Adrenal gland (tissue), 5 donors: Measurements from ENCODE around the gene FCAR.
"Not testable (repeated sequence)": the region's sequence is repeated elsewhere in the genome, so short reads cannot be mapped to it uniquely, and the experiment has no call there.

ENCODE experiments used
- POLR2A ChIP-seq, 2 donors: fragments of 450-650 bp; IDR thresholded peaks; one replicate each; pipeline ENCODE4 v1.6.1; 2017; ENCODE audit warnings: antibody characterized with exemption in 2 of 2, mild to moderate bottlenecking in 2 of 2, moderate library complexity in 1 of 2
- TF ChIP-seq, protein P1 (sequence below), 6 experiments: fragments of 450-650 bp in 4 of 6; fragments of 200-600 bp in 2 of 6; sonication (generic) in 1 of 6; IDR thresholded peaks; 1 replicate in 5 of 6; 2 replicates in 1 of 6; pipeline versions ENCODE4 v1.5.1 to v1.8.0; 2016 to 2021; ENCODE audit warnings: antibody characterized with exemption in 6 of 6, mild to moderate bottlenecking in 2 of 6, moderate library complexity in 1 of 6
- donor health status: DM: no; HTN: no; CAD: no.

DNA sequence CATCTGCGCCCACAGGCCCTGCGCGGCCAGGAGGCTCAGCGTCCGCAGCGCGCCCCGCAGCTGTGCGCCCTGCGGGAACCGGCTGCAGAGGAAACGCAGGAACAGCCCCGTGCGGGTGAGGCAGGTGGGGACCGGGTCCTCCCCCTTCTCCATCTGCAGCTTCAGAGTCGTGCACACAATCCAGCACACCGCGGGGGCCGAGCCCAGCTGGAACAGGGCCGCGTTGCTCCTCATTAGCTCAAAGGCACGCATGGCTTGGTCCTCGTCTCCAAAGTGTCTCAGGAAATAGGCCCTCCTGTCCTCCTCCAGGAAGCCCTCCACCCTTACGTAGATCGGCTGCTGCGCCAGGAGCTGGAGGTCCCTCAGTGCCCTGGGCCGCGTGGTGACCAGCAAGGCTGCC, 65.5 kb downstream of the FCAR start:
- TF ChIP-seq, protein P1, sequence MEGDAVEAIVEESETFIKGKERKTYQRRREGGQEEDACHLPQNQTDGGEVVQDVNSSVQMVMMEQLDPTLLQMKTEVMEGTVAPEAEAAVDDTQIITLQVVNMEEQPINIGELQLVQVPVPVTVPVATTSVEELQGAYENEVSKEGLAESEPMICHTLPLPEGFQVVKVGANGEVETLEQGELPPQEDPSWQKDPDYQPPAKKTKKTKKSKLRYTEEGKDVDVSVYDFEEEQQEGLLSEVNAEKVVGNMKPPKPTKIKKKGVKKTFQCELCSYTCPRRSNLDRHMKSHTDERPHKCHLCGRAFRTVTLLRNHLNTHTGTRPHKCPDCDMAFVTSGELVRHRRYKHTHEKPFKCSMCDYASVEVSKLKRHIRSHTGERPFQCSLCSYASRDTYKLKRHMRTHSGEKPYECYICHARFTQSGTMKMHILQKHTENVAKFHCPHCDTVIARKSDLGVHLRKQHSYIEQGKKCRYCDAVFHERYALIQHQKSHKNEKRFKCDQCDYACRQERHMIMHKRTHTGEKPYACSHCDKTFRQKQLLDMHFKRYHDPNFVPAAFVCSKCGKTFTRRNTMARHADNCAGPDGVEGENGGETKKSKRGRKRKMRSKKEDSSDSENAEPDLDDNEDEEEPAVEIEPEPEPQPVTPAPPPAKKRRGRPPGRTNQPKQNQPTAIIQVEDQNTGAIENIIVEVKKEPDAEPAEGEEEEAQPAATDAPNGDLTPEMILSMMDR (IDR thresholded peaks at IDR 0.05), result not testable (repeated sequence)
- not testable (repeated sequence) for TF ChIP-seq POLR2A (IDR thresholded peaks at IDR 0.05)
